GM19463 (cell line): Measurements from ENCODE around the gene FMO5.
"Not testable (repeated sequence)": the region's sequence is repeated elsewhere in the genome, so short reads cannot be mapped to it uniquely, and the experiment has no call there.

Experiments
- ATAC-seq: cut with Tn5 transposase; IDR thresholded peaks from one replicate; pipeline ENCODE4 v1.9.1; 2021; ENCODE audit warnings: mild to moderate bottlenecking, moderate library complexity; ENCODE audit not compliant: unreplicated experiment

The FMO5 gene

GRCh38 chr1:147157116-147157515 lies 68.0 kb downstream of the FMO5 start:
- ATAC-seq, result not testable (repeated sequence)

GRCh38 chr1:147156642-147157041 lies 68.5 kb downstream of the FMO5 start:
- ATAC-seq, result no peak

DNA sequence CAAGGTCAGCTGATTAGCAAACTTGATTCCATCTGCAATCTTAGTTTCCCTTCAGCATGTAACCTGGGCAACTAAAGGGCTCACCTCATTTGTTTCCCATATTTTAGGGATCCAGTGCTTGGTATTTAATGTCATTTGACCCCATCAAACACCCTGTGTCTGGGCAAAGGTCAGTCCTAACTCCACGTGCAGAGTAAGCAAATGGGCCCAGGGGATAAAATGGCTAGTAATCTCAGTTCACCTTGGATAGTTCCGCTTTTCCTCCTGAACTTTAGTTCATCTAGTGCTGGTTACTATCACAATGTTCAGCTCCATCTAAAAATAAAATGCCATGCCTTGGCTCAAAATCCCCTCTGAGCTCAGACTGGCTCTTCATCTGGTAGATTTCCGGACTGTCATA lies 72.4 kb downstream of the FMO5 start:
- ATAC-seq, result no peak

GRCh38 chr1:147151244-147151643 lies 73.9 kb downstream of the FMO5 start:
- ATAC-seq, result no peak

DNA sequence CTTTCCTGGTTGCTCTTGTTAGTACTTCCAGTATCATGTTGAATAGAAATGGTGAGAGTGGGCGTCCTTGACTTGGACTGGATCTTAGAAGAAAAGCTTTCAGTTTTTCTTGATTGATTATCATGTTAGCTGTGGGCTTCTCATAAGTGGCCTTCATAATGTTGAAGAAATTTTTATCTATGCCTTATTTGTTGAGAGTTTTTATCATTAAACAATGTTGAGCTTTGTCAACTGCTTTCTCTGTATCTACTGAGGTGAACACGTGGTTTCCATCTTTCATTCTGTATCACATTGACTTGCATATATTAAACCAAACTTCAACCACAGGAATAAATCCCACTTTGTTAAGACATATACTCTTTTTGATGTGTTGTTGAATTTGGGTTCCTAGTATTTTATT lies 82.3 kb downstream of the FMO5 start:
- no peak for ATAC-seq
